ENCODE measurements around the gene RBM8A. TPM values are rescaled to one million over a fixed set of nuclear protein-coding genes. Genes with fewer than 3 reads are reported as not detected.

RBM8A gene
- total and polyA plus RNA-seq, 9 of the 15 experiments (the other 6 are each of a cell fraction or from before 2014, with no cell fraction given): 215 to 1,035 (median 291) TPM

GRCh38 chr1:145965119-145965744 is 37.9 kb upstream of the RBM8A start:
- H3K4me3 ChIP-seq: peak overlapping the region; percentile 63
- peak overlapping the region in 1 of 2 experiments; percentile 88; a peak in 2 of 4 replicates for H3K9ac ChIP-seq (ENCODE audit: insufficient read depth in 1 of 2, low read depth in 2 of 2, low read length in 2 of 2)
- H4K20me1 ChIP-seq (replicated peaks; ENCODE audit: control insufficient read depth, insufficient read depth, low read length): no peaks in the 10 kb centered on the region
- no peaks in the 10 kb centered on the region for H3K36me3 ChIP-seq (ENCODE audit: control insufficient read depth, insufficient read depth, low read length)
- DNase-seq (ENCODE audit: extremely low read depth in 1 of 4, low spot score in 3 of 4): no peak
- ChIA-PET POLR2A (interaction anchor here (1.0 to 4.0 kb wide), 11 partner anchors 11 to 87 kb away, joined by 3 to 50 read pairs (median 8); partner anchors contain the start of gene PEX11B), CTCF (ENCODE audit: low intra/inter-chr PET ratio) (no interaction called here)
- in situ Hi-C loops (cut with MboI) (no loop called here), intact Hi-C loops (cut with micrococcal nuclease) (no loop called here)
- H3K27ac ChIP-seq (ENCODE audit: extremely low read depth, low read depth, low read length): peak overlapping the region; percentile 87
- peak overlapping the region; percentile 94 for H2AFZ ChIP-seq (ENCODE audit: low read depth, low read length)
- no TSS peak for BruUV-seq (replicated peaks)
- H3K79me2 ChIP-seq (ENCODE audit: control insufficient read depth, insufficient read depth, low read length): peaks cover 24% of the 10 kb centered on the region
- 0% methylated on average over 5 of the region's 5 CpGs for WGBS (ENCODE audit: insufficient coverage, low coverage, missing lambda C conversion rate)
- H3K27me3 ChIP-seq (ENCODE audit: control insufficient read depth in 2 of 2, insufficient read depth in 2 of 2, low read length in 2 of 2): no peaks in the 10 kb centered on the region; a peak in 1 of 5 replicates
- peak overlapping the region; percentile 86 for H3K4me2 ChIP-seq (ENCODE audit: insufficient read depth, low read length)
- peaks cover 23 to 33% of the 10 kb centered on the region in 2 experiments; a peak in 4 of 5 replicates for H3K4me1 ChIP-seq (replicated peaks in 1 of 2; ENCODE audit: control insufficient read depth in 2 of 2, insufficient read depth in 2 of 2, low read length in 2 of 2)
- ATAC-seq: no peak
- peaks cover 5% of the 10 kb centered on the region; the same call in 1 of the 2 replicates for H3K9me3 ChIP-seq (replicated peaks; ENCODE audit: control insufficient read depth, insufficient read depth, low read depth, low read length)
- FAIRE-seq: no peak
- no peaks in the 10 kb centered on the region for H3K9me1 ChIP-seq (ENCODE audit: control insufficient read depth, insufficient read depth, low read length)
- TF ChIP-seq KDM5B (IDR thresholded peaks at IDR 0.05; ENCODE audit: insufficient replicate concordance, low read depth, low read length) (no peak), ZBTB1 (CRISPR knock-in tag; IDR thresholded peaks at IDR 0.05; ENCODE audit: borderline replicate concordance, low read depth) (no peak), ZFP1 (CRISPR knock-in tag; IDR thresholded peaks at IDR 0.05) (no peak), ZBTB40 (IDR thresholded peaks at IDR 0.05) (peak; percentile 78), ZBTB40 (CRISPR knock-in tag; IDR thresholded peaks at IDR 0.05) (no peak), ZBTB49 (CRISPR knock-in tag; IDR thresholded peaks at IDR 0.05; ENCODE audit: borderline replicate concordance) (0 out of 2 replicates have a peak, but pooled peaks have one; percentile 38), RAD21 (CRISPR knock-in tag; conservative IDR thresholded peaks at IDR 0.05 in 1 of 2, IDR thresholded peaks at IDR 0.05 in 1 of 2) (no peak)

Measured in K562 (cell line).